SU-DHL-6 (cell line): ENCODE data around the gene RAP1GDS1.

ENCODE experiments used
- H2AFZ ChIP-seq: fragments of 200-600 bp; sonication (generic); 2 replicates; pipeline ENCODE4 v1.6.1; 2014; ENCODE audit warnings: low read depth, mild to moderate bottlenecking, moderate library complexity, mixed read lengths, antibody characterized with exemption, low read length; ENCODE audit not compliant: severe bottlenecking
- H3F3A ChIP-seq: fragments of 200-600 bp; shearing (Covaris generic); 2 replicates; pipeline ENCODE4 v1.6.0; 2016; ENCODE audit warnings: antibody characterized with exemption, mild to moderate bottlenecking; ENCODE audit not compliant: insufficient read depth
- H3K27ac ChIP-seq: fragments of 200-600 bp; sonication (generic); 2 replicates; pipeline ENCODE4 v1.5.1; 2016; ENCODE audit warnings: low read depth, mild to moderate bottlenecking, low read length, moderate library complexity, mixed read lengths
- H3K27me3 ChIP-seq: fragments of 200-600 bp; sonication (generic), shearing (Covaris generic); 2 replicates; pipeline ENCODE4 v1.6.0; 2014; ENCODE audit warnings: mild to moderate bottlenecking, low read length
- H3K36me3 ChIP-seq: fragments of 200-600 bp; sonication (generic); 2 replicates; pipeline ENCODE4 v1.6.1; 2014; ENCODE audit warnings: mild to moderate bottlenecking, low read length, mixed read lengths
- H3K4me2 ChIP-seq: fragments of 300-600, 200-600 bp; shearing (Covaris generic), sonication (generic); 2 replicates; pipeline ENCODE4 v1.6.0; 2014; ENCODE audit warnings: low read length, low read depth, mild to moderate bottlenecking; ENCODE audit not compliant: poor library complexity, severe bottlenecking
- H3K4me3 ChIP-seq: fragments of 200-600 bp; sonication (generic); 2 replicates; pipeline ENCODE4 v1.5.1; 2014; ENCODE audit warnings: antibody characterized with exemption, low read length, mild to moderate bottlenecking, mixed read lengths; ENCODE audit not compliant: insufficient read depth, poor library complexity, severe bottlenecking
- H3K79me2 ChIP-seq: fragments of 200-600 bp; sonication (generic); 2 replicates; pipeline ENCODE4 v1.6.1; 2014; ENCODE audit warnings: mild to moderate bottlenecking, low read length, moderate library complexity; ENCODE audit not compliant: insufficient read depth
- H3K9ac ChIP-seq: fragments of 200-600 bp; sonication (generic); 2 replicates; pipeline ENCODE4 v1.7.0; 2014; ENCODE audit warnings: mild to moderate bottlenecking, low read length
- H3K9me2 ChIP-seq: fragments of 200-600 bp; sonication (generic); replicated peaks from 2 replicates; pipeline ENCODE4 v1.6.1; 2014; ENCODE audit warnings: low read length; ENCODE audit not compliant: insufficient read depth
- H3K9me3 ChIP-seq: fragments of 200-600 bp; sonication (generic); 2 replicates; pipeline ENCODE4 v1.6.1; 2014; ENCODE audit warnings: low read length, mixed read lengths; ENCODE audit not compliant: insufficient read depth
- H4K20me1 ChIP-seq: fragments of 200-600 bp; sonication (generic); 2 replicates; pipeline ENCODE4 v1.6.1; 2014; ENCODE audit warnings: low read depth, mild to moderate bottlenecking, antibody characterized with exemption, low read length, moderate library complexity, mixed read lengths
- EZH2phosphoT487 ChIP-seq: fragments of 200-600 bp; sonication (generic), shearing (Covaris generic); conservative IDR thresholded peaks from 2 replicates; pipeline ENCODE4 v1.6.1; 2018; ENCODE audit warnings: mild to moderate bottlenecking, antibody characterized with exemption, low read length, moderate library complexity, mixed read lengths
- TF ChIP-seq, protein P1 (sequence below): fragments of 200-600 bp; sonication (generic); IDR thresholded peaks from one replicate; pipeline ENCODE4 v1.5.1; 2017; ENCODE audit warnings: antibody characterized with exemption, mild to moderate bottlenecking, low read length, moderate library complexity; ENCODE audit not compliant: insufficient read depth, poor library complexity, severe bottlenecking

Gene RAP1GDS1

DNA sequence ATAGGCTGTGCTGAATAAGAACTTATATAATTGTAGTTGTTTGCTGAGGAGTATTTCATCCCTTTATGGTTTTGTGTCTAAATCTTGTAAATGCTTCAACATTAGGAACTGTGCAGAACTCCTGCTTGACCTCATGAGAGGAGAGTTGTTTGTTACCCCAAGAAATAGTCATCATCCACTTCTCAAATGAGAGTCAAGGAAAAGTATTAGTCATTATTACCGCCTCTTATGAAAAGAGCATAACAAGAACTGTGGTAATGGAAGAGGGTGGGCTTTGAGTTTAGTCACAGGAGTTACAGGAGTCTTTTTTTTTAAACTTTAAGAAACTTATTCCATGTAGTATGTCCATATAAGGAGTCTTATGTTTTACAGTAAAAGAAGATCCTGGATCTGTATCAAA lies 132.9 kb downstream of the RAP1GDS1 start:
- H3K79me2 ChIP-seq, result no peaks in the 10 kb centered on the region
- no peaks in the 10 kb centered on the region for H3K9me2 ChIP-seq
- no peak overlapping the region for H2AFZ ChIP-seq
- no peak overlapping the region for H3K9ac ChIP-seq
- H3K27ac ChIP-seq, result no peak overlapping the region
- no peaks in the 10 kb centered on the region for H4K20me1 ChIP-seq
- H3K4me3 ChIP-seq, result no peak overlapping the region
- no peaks in the 10 kb centered on the region for H3K9me3 ChIP-seq
- no peak for TF ChIP-seq EZH2phosphoT487
- TF ChIP-seq, protein P1, sequence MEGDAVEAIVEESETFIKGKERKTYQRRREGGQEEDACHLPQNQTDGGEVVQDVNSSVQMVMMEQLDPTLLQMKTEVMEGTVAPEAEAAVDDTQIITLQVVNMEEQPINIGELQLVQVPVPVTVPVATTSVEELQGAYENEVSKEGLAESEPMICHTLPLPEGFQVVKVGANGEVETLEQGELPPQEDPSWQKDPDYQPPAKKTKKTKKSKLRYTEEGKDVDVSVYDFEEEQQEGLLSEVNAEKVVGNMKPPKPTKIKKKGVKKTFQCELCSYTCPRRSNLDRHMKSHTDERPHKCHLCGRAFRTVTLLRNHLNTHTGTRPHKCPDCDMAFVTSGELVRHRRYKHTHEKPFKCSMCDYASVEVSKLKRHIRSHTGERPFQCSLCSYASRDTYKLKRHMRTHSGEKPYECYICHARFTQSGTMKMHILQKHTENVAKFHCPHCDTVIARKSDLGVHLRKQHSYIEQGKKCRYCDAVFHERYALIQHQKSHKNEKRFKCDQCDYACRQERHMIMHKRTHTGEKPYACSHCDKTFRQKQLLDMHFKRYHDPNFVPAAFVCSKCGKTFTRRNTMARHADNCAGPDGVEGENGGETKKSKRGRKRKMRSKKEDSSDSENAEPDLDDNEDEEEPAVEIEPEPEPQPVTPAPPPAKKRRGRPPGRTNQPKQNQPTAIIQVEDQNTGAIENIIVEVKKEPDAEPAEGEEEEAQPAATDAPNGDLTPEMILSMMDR, result no peak
- H3K36me3 ChIP-seq, result no peaks in the 10 kb centered on the region
- no peak overlapping the region for H3K4me2 ChIP-seq
- no peaks in the 10 kb centered on the region for H3K27me3 ChIP-seq
- no peaks in the 10 kb centered on the region for H3F3A ChIP-seq

DNA sequence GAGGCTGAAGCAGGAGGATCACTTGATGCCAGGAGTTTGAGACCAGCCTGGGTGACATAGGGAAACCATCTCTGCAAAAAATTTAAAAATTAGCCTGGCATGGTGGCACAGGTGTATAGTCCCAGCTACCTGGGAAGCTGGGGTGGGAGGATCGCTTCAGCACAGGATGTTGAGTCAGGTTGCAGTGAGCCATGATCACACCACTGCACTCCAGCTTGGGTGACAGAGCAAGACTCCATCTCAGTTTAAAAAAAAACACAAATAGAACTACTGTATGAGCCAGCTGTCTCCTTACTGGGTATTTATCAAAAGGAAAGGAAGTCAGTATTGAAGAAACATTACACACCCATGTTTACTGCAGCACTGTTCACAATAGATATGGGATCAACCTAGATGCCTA lies 138.7 kb downstream of the RAP1GDS1 start:
- no peak overlapping the region for H3K4me3 ChIP-seq
- H2AFZ ChIP-seq, result no peak overlapping the region
- H3K79me2 ChIP-seq, result no peaks in the 10 kb centered on the region
- no peak overlapping the region for H3K27ac ChIP-seq
- H3K9me2 ChIP-seq, result no peaks in the 10 kb centered on the region
- no peaks in the 10 kb centered on the region for H3K9me3 ChIP-seq
- no peak overlapping the region for H3K9ac ChIP-seq
- H4K20me1 ChIP-seq, result no peaks in the 10 kb centered on the region
- H3K27me3 ChIP-seq, result no peaks in the 10 kb centered on the region
- TF ChIP-seq EZH2phosphoT487, result no peak
- TF ChIP-seq, protein P1, result no peak
- H3K36me3 ChIP-seq, result no peaks in the 10 kb centered on the region
- no peaks in the 10 kb centered on the region for H3F3A ChIP-seq
- no peak overlapping the region for H3K4me2 ChIP-seq

DNA sequence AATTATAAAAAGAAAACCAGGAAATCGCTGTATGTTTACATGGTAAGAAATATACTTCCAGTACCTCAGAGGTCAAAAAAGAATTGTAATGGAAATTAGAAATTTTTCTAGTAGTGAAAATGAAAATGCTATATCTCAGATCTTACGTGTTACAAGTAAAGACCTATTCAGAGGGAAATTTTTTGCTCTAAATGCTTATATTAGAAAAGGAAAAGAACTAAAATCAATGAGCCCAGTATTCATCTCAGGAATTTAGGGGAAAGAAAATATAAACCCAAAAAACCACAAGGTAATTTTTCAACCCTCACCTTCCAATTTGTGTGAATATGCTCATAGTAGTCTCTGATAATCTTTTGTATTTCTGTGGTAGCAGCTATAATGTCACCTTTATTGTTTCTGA lies 145.6 kb downstream of the RAP1GDS1 start:
- H3K36me3 ChIP-seq, result no peaks in the 10 kb centered on the region
- H2AFZ ChIP-seq, result no peak overlapping the region
- H3K4me3 ChIP-seq, result no peak overlapping the region
- no peak for TF ChIP-seq EZH2phosphoT487
- TF ChIP-seq, protein P1, result no peak
- H3K79me2 ChIP-seq, result no peaks in the 10 kb centered on the region
- no peaks in the 10 kb centered on the region for H4K20me1 ChIP-seq
- H3K9me2 ChIP-seq, result no peaks in the 10 kb centered on the region
- H3K9me3 ChIP-seq, result no peaks in the 10 kb centered on the region
- H3K27me3 ChIP-seq, result no peaks in the 10 kb centered on the region
- no peak overlapping the region for H3K27ac ChIP-seq
- no peak overlapping the region for H3K4me2 ChIP-seq
- H3K9ac ChIP-seq, result no peak overlapping the region
- no peaks in the 10 kb centered on the region for H3F3A ChIP-seq

DNA sequence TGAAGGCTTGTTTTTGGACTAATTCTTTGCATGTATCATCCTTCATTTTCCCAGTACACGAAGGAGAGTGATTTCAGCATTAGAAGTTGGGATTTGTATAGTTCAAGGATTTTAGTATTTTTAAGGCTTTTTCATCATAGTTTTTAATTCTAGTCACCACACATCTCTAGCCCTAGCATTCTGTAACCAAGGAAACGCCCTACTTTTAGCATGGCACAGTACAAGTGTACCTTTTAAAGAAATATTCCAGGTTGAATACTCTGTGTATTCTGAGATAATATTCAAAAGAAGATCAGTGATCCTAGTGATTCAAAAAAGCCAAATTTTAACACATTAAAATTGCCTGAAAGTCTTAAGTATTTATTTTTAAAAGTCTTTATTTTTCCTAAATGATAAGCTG lies 150.5 kb downstream of the RAP1GDS1 start:
- Histone ChIP-seq H3K79me2 (no peaks in the 10 kb centered on the region), H3K9me2 (no peaks in the 10 kb centered on the region), H4K20me1 (no peaks in the 10 kb centered on the region), H3F3A (no peaks in the 10 kb centered on the region), H2AFZ (no peak overlapping the region), H3K27ac (no peak overlapping the region), H3K9ac (no peak overlapping the region), H3K4me3 (no peak overlapping the region), H3K36me3 (no peaks in the 10 kb centered on the region), H3K4me2 (no peak overlapping the region), H3K27me3 (no peaks in the 10 kb centered on the region), H3K9me3 (no peaks in the 10 kb centered on the region)
- no peak for TF ChIP-seq EZH2phosphoT487
- TF ChIP-seq, protein P1, result no peak
